GM19023 (cell line): ENCODE results near the gene STT3B.

Experiments used
- ATAC-seq: cut with Tn5 transposase; IDR thresholded peaks from one replicate; pipeline ENCODE4 v1.9.1; 2021; ENCODE audit warnings: mild to moderate bottlenecking, moderate library complexity; ENCODE audit not compliant: unreplicated experiment

The STT3B gene

DNA sequence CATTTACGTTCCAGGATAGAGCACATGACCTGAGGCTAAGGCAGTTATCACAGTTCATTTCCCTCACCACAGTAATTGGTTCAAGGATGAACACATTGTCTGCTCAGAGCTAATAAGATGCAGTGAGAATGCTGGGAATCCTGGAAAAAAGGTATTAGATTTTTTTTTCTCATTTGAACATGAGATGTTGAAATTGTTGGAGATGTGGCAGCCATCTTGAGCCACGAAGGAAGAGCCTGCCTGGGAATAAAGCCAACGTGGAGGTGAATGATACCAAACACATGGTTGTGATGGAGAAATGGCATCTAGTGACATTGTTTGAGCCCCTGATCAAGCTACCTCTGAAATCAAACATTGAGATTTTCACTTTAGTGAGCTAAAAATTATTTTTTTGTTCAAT is 16.0 kb upstream of the STT3B start:
- ATAC-seq, result no peak

DNA sequence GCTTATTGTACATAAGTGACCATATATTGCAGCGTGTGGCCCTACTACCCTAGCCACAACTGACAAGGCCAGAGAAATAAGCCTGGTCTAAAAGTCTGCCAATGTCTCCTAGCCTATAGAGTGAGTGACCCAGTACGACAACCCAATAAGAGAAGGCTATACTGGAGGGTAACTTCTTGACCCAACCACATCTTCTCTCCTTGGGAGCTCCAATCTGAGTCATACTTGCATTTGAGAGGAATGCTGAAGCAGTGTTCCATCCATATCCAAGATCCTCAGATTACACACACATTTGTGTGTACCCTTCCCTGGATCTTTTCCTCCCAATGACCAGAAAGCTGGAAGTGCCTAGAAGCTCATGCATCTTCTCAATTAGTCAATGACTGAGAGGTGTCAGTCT is 11.3 kb upstream of the STT3B start:
- ATAC-seq, result no peak

DNA sequence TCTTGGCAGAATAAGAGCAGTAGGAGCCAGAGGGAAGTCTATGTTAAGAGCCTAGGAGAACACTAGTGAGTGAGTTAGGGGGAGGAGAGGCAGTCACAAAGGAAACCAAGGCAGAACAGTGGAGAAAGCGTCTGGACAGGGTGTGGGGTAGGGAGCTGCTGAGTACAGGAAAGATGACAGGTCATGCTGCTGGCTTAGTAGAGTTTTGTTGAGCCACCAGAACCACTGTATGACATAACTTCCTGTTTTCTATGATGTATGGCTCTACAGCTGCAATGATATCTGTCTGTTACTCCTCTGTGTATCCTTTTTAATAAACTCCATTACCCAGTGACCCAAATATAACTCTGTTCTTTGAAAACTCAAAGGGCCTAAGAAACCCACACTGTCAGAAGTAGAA is 10.6 kb upstream of the STT3B start:
- no peak for ATAC-seq

DNA sequence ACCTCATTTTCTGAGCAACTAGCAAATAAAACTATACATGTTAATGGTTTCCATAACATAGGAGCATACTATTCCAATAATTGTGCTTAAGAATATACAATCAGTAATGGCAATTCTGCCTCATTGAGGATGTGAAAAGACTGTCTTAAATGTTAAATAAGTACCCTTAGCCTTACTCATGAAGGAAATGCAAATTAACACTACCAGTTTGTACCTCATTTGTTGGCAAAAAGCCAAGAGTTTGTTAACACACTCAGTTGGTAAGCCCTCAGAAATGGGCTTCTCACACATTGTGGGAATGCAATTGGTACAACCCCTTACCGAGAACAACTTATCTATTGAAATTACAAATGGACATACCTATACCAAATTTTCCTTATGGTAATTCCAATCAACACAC is 9.2 kb upstream of the STT3B start:
- ATAC-seq, result no peak

DNA sequence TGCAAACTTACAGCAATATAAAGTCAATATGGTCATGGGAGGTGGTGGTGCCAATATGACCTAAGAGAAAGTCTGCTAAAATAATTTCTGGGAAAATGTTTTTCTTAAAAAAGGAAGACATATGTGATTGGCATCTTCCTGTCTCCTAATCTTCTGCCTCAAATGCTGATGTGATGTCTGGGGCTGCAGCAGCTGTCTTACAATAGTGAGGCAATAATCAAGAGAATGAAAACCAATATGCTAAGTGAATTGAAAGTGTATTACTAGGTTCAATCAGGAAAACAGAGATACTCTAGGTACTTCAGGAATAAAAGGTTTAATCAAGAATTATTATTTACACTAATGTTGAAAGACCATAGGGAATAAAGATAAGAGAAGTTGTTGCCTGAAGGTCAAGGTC is 7.2 kb upstream of the STT3B start:
- ATAC-seq, result no peak

DNA sequence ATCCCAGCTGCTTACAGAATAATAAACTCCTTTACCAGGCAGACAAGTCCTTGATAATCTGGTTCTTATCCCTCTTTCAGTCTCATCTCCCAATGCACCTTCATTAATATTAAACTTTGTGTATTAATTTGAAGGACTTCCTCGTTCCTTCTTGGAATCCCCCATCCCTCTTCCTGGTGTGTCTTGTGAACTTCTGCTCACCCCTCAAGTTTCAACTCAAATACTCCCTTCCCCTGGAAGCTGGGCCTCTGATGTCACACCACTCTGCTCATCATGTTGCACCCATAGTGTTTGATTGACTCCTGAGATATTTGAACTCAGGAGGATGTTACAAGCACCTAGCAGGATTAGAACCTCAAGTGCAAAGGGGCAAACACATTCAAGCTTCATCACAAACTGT is 3.3 kb upstream of the STT3B start:
- ATAC-seq, result no peak

DNA sequence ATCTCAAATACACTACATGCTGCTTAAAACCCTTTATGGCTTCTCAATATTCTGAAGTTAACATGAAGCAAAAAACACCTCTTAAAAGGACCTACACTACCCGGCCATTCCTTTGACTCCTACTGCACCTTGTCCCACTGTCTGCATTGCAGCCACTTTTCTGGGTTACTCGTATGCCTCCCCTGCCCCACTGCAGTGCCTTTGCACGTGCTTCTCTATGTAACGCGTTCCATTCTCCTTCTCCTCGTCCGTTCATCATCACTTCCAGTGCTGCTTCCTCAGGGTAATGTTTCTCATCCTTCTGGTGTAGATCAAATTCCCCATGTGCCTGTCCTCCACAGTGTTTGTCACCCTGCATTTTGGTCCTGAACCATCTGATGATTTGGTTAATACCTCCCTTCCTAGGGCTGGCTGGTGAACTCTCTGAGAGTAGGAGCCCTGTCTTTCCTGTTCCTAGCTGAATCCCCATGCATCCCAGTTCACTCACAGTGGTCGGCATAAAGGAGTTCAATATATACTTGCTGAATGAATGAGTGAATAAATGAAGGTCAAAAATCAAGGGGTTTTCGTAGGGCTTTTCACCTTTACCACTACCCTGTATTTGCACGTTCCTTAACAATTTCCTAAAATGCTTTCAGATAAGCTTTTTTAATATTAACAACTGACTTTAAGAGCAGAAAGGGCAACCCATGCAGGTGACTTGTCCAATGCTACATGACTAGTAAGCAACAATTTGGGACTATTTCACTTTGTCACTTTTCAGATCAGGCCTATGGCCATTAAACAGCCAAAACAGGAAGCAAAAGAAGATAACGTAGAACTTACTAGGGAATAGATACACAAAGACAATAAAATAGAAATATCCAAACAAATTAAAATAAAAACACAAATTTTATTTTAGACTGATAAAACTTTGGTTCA is 2.4 kb upstream of the STT3B start:
- no peak for ATAC-seq

DNA sequence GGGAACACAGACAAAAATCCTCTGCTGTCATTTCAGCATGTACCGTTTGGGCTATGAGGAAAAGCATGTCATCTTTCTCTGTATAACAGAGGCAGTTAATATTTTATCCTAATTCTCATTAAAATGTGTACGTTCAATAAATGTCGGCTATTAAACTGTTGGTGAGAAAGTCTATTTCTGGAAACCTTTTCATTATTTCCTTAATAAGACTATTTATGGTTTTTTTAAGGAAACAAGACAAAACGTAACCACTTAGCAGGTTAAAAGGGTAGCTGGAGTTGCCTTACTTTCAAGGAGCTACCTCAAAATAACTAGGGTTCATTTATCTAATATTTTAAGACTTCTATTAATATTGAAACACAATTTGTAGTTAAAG is 1.8 kb upstream of the STT3B start:
- no peak for ATAC-seq

DNA sequence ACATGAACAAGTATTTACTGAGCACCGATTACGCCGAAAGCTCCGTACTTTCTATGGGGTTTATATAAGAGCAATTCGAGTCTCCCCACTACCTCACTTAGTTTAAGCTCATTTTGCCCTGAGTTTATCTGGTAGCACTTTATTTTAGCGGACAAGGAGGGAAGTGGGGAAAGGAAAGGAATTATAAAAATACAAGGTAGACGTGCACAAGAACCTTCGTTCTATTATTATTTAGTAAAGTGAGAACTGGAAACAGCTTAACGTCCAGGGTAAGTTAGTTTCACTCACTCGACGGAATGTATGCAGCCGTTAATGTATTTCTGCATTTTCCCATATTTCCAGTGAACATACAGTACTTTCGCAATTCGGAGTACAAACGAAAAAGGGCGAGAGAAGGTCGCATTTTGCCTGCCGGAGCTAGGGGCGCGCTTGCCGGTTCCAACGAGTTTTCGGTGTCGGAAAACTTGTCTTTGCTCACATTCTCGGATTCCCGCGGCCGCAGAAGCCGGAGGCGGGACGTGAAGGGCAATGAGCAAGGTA is 1.2 kb upstream of the STT3B start:
- no peak for ATAC-seq

DNA sequence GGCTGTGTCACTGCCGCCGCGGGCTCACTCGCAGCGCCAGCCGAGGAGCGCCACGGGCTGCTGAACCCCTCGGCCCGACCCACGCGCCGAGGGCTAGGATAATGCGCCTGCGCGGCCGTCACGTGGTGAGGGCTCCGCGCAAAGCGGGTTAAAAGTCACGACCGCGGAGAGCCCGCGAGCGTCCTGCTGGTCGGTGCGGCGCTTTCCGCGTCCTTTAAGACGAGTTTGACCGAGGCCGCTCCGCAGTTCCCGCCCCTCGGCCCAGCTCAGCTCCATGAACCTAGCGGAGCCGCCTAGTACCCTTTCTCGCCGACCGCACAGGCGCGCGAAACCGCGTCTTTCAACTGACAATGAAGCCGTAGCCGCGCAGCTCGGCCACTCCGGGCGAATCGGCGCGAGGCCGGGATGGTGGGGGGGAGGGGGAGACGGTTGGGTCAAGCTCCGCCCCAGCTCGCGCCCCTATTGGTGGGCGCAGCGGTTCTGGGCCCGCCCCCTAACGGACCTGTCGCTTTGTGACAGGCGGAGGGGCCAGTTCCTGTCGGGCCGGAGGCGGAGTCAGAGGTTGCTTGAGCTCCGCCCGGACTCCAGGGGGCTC is 636 bp upstream of the STT3B start:
- ATAC-seq, result peak; percentile 88

DNA sequence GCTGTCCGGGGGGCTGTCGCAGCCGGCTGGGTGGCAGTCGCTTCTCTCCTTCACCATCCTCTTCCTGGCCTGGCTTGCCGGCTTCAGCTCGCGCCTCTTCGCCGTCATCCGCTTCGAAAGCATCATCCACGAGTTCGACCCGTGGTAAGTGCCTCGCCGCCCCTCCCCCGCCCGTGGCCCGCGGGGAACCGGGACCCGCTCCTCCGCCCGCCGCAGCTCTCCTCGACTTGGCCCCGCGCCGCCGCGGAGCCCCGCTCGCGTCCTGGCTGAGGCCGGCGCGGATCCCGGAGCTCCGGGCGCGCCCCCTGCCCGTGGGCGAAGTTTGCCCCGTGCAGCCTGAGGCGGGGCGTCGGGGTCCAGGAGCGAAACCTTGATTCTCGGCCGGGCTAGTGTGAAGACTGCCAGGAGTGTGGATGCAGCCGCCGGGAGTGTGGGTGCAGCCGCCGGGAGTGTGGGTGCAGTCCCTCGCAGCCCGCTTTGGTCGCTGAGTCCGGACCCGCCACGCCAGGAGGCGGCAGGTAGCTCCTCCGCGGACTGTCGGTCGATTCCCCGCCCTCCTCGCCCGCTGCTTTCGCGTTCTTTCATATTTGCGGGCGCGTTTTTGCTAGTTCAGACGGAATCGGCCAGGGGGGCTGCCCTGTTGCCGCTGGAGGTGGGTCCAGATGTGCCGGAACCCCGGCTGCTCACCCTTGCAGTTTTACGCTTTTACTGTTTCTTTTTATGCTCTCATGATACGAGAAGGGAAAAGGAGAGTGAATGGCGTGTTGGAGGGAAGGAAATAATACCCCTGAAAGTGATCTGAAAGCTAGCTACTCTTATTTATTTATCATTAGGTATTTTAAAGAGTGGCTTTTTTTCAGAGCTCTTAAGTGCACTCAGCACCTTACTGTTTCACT is 692 bp downstream of the STT3B start:
- ATAC-seq, result peak; percentile 2

DNA sequence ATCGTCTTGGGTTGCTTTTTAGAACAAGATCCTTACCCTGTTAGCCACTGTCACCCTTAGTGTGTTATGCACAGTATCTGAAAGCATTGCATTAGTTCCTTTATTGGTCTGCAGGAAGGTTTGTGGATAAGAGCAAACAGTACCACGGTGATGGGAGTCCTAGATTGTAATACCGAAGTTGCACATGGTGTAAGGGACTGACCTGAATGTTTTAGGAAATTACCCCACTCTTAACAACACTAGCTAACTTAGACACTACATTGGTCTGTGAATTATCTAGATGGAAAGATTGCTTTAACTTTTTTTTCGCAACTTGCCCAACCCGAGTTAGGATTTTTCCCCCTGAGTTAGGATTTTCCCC is 1.3 kb downstream of the STT3B start:
- ATAC-seq, result no peak

DNA sequence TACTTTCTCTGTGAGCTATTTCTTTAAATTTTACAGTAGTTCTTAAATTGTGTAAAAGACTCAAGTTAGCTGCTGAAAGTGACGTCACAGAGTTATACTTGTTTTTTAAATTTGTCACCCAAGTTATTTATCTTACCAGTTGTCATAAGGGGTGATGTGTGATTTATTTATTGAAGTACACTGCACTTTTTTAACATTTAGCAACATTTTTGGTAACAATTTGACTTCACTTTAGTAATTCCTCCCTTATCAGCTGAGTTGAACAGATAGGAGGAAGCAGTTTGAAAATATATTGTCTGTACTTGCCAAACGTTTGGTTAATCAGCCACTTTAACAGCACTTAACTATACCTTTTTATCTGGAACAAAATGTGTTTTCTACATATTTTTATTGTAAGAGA is 3.8 kb downstream of the STT3B start:
- no peak for ATAC-seq

DNA sequence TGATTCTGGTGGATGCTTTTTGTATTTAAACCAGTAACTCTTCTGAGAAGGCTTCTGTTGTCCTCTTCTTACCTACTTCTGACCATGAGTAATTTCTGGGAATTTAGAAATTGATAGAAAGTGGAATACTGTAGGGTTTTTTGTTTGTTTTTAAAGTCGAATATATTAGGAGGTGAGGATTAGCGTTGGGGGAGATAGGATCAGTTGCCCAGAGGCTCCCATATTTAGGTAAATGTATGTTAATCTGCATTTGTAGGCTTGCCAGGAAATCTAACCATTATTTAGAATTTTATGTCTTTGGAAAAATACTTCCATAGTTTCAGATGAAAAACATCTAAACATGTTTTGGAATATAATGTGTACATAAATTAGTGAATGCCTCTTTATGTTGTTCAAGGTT is 6.1 kb downstream of the STT3B start:
- no peak for ATAC-seq

DNA sequence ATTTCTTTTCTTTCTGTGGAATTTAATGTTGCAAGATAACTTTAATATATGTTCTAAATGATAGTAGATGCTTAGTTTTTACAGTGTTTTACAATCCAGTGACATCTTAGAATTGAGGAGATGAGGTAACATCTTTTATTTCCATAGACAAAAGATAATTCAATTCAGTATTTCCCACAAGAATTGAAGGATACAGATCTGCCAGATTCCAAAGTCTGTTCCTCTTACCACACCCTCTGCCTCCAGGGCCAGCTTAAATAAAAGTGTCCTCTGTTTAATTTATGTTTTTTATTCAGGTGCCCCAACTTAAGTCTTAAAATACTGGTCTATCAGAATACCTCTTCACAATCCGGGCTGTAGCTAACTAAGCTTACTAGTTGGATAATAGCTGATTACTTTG is 6.5 kb downstream of the STT3B start:
- no peak for ATAC-seq

DNA sequence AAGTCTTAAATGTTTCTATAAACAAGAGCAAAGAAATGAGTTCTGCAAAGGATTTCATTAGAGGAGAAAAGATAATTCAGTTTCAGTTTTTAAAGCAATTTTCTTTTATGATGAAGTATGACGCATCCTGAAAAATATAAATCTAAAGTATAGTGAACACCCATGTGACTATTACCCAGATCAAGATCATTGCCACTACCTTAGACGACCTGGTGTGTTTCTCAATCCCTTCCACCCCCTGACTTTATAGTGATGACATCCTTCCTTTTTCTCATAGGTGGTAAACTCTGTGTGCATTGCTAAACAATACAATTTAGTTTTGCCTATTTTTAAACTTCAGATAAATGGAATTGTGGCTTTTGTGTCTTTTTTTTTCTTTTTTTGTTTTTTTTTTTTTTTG is 8.4 kb downstream of the STT3B start:
- no peak for ATAC-seq

DNA sequence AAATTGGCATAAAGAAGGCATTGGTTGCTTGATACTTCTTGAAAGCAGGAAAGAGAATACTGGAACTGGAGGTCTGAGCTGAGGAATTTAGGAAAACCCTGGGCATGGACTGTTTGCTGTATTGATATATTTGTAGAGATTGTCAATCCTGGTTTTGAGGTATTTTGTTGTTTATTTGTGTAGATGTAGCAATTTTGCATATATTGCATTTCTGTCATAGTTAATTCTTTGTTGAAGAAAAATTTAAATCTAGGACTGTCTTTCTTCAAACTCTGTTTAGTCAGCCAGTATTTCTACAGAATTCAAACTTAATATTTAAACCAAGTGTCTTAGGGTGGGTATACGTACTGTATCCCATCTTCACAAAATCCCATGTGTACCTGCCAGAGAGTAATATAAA is 9.5 kb downstream of the STT3B start:
- ATAC-seq, result no peak

DNA sequence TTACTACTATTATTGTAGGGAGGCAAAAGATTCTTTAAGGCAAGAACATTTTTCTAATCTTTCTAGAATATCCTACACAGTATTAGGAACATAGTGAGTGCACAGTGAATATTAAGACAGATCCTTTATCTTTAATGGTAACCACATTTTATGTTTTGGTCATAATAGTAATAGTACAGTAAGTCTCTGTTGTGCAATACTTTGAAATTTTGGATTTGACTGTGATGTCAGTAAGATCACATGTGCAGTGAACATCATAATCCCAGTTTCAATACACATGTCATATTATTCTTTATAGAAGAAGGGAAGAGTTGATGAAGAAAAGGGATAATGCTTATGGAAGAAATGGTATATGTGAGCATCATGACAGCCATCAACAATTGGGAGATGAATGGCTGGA is 10.7 kb downstream of the STT3B start:
- no peak for ATAC-seq

DNA sequence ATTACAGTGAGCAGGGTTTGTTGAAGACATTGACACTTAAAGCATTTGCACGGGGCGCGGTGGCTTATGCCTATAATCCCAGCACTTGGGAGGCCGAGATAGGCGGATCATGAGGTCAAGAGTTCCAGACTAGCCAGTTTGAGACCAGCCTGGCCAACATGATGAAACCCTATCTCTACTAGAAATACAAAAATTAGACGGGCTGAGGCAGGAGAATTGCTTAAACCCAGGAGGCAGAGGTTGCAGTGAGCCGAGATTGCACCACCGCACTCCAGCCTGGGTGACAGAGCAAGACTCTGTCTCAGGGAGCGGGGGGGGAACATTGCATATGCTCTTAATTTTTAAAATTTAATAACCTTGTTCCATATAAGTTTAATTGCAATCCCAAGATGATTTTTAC is 11.9 kb downstream of the STT3B start:
- ATAC-seq, result no peak

DNA sequence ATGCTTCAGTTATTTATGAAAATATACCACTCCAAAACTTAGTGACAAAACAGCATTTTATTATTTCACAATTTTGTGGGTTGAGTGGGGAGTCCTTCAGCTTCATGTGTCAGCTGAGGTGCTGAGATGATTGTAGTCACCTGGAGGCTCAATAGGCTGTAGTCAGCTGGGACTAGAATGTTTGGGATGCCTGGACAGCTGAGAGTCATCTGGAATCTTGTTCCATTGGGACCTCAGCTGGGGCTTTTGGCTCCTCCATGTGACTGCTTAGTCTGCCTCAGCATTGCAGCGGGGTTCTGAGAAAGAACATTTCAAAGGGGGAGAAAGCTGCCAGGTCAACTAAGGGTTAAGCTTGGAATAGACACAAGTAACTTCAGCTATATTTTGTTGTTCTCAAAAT is 13.4 kb downstream of the STT3B start:
- no peak for ATAC-seq

DNA sequence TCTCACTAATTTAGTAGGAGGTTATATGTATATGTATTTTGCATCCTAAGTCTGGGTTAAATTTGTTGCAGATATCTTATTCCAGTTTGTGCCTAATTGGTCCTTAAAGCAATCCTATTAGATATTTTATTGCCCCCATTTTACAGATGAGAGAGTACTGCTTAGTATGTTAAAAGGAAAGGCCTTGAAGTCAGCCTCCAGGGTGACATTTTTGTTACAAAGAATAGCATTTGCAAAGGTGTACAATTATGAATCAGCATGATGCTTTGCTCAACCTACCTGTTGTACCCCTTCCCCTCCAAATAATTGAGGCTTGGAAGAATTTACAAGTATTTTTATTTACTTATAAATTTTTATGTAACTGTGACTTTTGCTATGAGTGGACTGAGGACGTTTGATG is 14.0 kb downstream of the STT3B start:
- ATAC-seq, result no peak
